Stimulated activated CD4-positive, alpha-beta T cell treated with anti-CD3 and anti-CD28 coated beads, Interleukin-1b, Interleukin-23, amount 100 ng/mL, for 48 hours (primary cell): Measurements from ENCODE around the gene PIP4P1.
"Not testable (repeated sequence)": the region's sequence is repeated elsewhere in the genome, so short reads cannot be mapped to it uniquely, and the experiment has no call there.

Source experiments
- DNase-seq: peaks from one replicate; pipeline ENCODE4 v3.0.0-alpha.2; 2020

Gene PIP4P1

GRCh38 chr14:20461225-20462141 lies at the start of gene PIP4P1:
Gene PIP4P1 (minus strand): TSS chr14:20461434. CDS start chr14:20461325, 109 bp downstream.
- peak; percentile 99 for DNase-seq

DNA sequence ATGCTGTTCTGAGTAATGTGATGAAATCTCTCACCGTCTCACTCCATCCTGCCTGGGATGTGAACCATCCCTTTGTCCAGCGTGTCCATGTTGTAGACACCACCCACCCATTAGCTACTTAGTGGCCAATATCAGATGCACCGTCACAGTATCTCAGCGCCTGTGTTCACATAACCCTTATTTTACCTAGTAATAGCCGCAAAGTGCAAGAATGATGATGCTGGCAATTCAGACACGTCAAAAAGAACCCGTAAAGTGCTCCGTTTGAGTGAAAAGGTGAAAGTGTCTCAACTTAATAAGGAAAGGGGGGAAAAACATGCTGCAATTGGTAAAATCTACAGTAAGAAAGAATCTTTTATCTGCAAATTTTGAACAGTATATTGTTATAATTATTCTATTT lies 47.1 kb upstream of the PIP4P1 start:
- no peak for DNase-seq

GRCh38 chr14:20507537-20507936 lies 46.3 kb upstream of the PIP4P1 start:
- not testable (repeated sequence) for DNase-seq

- DNase-seq = not testable (repeated sequence)
Observed at GRCh38 chr14:20506752-20507151, 45.5 kb upstream of the PIP4P1 start.

- not testable (repeated sequence) for DNase-seq
Observed at GRCh38 chr14:20506276-20506675, 45.0 kb upstream of the PIP4P1 start.

DNA sequence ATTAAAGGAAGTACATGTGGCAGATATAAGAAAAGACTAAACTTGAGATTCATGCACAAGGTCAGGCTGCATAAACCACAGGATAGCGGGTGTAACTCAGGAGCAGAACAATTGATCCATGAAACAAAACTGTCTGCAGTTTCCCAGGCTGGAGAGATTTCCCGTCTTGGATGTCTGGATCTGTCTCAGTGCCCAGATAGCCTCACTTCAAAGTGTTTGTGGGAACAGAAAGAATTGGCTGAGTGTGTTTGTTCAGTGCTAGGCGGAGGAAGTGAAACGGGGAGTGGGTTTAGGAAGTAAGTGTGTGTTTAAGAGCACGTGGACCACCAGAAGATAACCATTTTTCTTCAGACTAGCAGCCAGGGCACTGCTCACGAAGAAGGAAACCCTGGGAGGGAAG lies 42.7 kb upstream of the PIP4P1 start:
- no peak for DNase-seq

DNA sequence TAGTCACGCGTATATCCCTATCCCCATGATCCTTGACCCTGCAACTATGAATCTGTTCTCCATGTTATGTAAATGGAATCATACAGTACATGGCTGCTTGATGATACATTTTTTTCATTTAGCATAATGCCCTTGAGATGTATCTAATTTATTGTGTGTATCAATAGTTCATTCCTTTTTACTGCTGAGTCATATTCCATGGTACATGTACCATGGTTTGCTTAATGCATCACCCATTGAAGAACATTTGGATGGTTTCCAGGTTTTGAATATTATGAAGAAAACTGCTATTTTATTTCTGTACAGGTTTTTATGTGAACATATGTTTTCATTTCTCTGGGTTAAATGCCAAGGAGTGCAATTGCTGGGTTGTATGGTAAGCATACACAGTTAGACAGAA lies 40.1 kb upstream of the PIP4P1 start:
- no peak for DNase-seq

GRCh38 chr14:20499881-20500280 lies 38.6 kb upstream of the PIP4P1 start:
- DNase-seq = no peak

GRCh38 chr14:20499108-20499507 lies 37.9 kb upstream of the PIP4P1 start:
- no peak for DNase-seq

DNA sequence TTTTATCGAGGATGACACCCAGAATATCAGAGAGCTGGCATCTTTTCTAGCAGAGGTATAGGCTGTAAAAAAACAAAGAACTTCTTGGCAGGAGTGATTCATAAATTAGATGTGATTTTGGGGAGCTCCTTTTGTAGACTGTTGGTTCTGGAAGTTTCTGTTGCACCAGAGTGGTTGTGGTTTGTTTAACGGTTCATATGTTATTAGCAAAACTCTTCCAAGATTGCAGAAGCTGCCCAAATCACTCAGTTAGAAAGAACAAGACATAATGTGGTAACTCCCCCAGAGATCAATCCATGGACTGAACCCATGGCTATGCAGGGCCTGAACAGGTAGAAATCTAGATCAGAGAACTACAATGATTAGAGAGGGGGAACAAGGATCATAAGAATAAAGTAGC lies 37.4 kb upstream of the PIP4P1 start:
- DNase-seq = no peak

DNA sequence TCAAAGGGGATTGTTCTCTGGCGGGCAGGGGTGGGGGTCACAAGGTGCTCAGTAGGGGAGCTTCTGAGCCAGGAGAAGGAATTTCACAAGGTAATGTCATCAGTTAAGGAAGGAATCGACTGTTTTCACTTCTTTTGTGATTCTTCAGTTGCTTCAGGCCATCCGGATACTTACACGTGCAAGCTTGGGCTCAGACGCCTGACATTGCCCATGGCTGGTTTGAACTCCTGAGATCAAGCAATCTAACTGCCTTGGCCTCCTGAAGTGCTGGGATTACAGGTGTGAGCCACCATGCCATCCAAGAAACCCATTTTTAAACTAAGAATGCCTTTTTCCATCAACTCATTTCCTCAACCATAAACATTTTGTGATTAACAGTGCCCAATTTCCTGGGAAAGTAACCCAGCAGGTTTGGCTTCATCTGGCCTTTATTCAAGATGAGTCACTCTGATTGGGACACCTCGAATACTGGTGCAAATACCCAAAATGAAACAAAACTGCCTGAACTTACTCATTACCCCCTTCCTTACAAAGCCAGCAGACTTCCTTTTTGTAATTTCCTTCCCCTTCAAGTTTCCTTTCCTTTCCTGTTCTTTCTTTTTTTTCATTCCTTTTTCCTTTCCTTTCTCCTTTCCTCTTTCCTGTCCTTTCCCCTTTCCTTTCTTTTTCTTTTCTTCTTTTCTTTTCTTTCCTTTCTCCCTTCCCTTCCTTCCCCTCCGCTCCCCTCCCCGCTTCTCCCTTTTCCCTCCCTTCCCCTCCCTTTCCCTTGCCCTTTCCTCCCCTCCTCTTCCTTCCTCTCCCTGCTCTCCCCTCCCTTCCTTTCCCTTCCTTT lies 33.9 kb upstream of the PIP4P1 start:
- DNase-seq = no peak

DNA sequence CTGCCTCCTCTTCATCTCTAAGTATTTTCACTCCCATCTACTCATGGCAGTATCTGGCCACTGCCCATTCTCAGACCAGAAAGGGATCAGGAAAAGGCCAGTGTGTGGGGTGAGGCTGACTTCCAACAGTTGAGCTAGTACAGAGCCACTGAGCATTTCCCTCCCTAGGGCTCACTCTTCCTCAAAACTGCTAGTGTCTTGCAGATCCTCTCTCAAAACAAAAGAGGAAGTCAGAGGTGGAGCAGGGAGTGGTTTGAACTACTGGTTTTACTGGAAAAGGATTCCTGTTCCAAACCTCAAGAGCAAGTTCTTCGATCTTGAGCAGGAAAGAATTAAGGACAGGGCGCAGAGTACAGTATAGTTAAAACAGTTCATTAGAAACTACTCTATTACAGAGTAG lies 32.4 kb upstream of the PIP4P1 start:
- no peak for DNase-seq

- DNase-seq = no peak
Observed at GRCh38 chr14:20492486-20492885, 31.3 kb upstream of the PIP4P1 start.

DNA sequence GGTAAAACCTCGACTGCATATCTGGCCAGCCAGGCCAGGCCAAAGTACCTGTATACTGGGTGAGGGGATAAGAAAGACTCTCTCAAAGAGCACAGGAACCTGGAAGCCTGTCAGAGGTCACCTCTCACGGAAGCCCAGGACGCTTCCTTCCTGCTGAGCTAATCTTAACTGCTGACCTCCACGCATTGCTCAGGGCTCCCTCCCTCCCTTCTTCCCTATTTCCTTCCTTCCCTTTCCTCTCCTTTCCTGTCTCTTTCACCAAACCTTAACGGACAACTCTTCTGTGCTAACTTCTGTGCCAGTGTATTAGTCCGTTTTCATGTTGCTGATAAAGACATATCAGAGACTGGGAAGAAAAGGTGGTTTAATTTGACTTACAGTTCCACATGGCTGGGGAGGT lies 29.3 kb upstream of the PIP4P1 start:
- no peak for DNase-seq

DNA sequence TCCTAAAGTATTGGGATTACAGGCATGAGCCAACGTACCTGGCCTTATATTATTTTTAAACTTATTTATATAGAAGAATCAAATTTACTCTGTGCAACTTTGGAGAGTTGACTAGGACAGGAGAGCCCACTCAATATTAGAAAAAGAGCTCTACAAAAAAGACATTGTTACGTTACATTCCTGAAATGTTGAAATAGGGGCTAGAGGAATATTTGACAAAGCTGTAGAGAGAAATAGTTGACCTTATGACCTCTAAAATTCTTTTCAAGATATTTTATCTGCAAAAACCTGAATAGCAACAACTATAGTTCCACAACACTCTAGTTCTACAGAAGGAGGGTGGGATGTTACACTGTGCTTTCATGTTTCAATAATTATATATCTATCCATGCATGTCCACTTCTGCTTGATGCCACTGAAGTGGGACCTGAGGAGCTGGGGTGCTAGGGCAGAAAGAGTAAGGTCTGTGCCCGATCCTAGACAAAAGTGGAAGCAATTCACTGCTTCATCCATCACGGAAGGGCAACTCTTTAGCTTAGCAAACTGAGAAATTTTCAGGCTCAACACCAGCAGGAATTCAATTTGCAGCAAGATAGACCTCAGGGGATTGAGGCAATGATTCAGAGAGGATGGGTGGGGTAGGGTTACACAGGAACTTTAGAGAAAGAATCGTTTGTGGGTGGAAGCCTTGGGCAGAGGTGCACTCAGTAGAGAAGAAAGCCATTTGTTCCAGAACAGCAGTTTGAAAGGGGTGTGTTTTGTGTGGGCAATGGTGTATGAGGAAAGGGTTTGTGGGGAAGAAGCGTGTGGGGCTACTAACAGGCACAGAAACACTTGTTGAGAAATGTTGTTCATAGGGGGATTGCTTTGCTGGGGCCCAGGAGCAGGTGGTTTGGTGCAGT lies 28.1 kb upstream of the PIP4P1 start:
- DNase-seq = no peak

DNA sequence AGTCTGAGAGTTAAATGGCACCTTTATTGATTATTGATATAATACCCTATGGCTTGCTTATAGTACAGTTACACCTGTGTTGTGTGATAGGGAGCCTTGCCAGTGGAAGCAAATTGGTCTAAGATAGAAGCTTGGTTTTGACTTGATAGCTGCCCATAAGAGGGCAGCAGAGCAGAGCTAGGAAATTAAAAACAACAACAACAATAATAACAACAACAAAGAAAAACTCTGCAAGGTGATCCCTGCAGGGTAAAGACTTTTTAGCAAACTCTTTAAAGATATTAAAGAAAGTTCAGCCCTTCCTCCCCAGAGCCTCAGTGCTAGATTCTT lies 26.1 kb upstream of the PIP4P1 start:
- DNase-seq = no peak

GRCh38 chr14:20486684-20487395 lies 25.6 kb upstream of the PIP4P1 start:
- DNase-seq = no peak

DNA sequence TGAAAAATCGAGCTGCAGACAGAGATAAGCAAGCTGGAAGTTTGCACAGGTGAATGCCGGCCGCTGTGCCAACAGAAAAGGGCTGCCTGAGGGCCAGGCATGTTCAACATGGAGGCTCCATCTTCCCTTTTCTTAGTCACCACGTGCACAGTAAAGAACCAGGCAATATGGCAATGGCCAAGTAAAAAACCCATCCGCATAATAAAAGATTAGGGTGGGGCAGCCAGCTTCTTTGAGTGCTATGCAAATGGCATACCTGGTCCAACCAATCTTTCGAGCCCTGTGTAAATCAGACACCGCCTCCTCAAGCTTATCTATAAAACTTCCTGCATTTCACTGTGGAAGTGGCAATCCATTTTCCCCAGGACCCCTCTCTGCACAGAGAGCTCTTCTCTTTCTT lies 24.7 kb upstream of the PIP4P1 start:
- DNase-seq = no peak

DNA sequence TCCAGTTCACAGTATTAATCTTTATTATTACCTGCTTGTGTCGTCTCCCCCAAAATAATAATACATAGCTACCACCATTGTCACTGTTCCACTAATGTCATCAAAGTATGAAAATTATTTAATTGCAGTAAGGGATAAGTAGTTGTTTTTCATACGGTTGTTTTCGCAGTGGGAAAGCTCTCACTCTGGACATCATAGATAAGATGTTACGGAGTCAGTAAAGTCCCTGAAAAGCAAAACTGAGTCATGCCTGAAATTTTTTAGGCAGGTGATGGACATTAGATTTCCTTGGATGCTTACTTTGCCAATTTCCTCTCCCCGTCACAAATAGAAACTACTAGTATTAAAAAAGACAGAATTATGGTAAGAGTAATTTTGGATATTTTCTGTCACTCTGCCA lies 21.1 kb upstream of the PIP4P1 start:
- DNase-seq = no peak

GRCh38 chr14:20478894-20479293 lies 17.7 kb upstream of the PIP4P1 start:
- DNase-seq = no peak

DNA sequence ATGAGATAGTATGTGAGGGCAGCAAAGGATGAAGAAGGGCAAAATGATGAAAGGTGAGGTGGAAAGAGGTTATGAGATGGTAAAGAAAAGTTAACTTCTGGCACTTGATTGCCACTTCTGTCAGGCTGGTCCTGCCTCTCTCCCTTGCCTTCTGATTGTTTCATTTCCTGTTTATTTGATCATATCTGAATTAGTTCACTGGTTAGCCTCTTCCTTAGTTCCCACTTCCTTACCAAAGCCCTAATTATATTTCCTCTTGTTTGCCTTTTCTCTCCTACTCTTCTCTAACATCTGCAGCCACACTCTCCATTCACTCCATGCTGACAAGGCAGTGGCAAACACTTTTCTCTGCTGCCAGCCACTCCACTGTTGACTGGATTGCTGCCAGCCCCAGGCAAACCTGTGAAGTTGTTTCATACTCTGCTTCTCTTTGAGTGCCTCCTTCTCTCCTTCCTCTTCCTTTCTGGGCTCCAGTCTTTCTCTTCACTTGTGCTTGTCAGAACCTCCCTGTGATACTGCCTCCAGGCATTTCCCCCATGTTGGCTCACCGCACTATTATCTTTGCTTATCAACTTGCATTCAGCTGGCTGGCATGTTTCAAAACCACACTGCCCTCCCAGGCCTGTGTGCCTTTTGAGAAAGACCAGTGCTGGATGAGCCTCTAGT lies 16.1 kb upstream of the PIP4P1 start:
- no peak for DNase-seq

DNA sequence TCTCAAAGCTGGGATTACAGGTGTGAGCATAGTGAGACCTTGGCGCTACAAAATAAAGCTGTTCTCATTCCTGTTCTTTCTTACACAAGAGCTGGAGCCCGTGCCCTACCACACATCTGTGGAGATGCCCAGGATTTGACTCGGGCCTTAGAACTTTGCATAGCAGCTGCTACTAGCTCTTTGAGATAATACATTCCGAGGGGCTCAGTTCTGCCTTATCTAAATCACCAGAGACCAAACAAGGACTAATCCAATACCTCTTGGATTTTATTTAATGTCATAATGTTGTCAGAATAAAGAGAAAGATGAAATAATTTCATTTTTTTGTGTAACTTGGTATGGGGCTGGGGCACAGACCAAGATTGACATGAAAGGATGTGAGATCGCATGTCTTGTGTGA lies 15.5 kb upstream of the PIP4P1 start:
- no peak for DNase-seq
